ENCODE measurements around the gene MRPL37.

Gene MRPL37

GRCh38 chr1:54266195-54266594 lies 66.2 kb downstream of the MRPL37 start:
- DNase-seq: no peak

- DNase-seq: no peak
Measured at GRCh38 chr1:54266908-54267307, 66.9 kb downstream of the MRPL37 start.

Data from COR-L47 (cell line).